HCT116 (cell line): ENCODE results near the gene EMILIN1.
A peak's percentile ranks its signal among the peaks of the same experiment; 100 is the strongest.

Experiments used
- CBX3 ChIP-seq: IDR thresholded peaks from 2 replicates; pipeline ENCODE4 v1.6.1; 2012; ENCODE audit warnings: low read depth
- CTCF ChIP-seq, 3 experiments: fragments of 200-600 bp in 1 of 3; sonication (generic) in 1 of 3; IDR thresholded peaks in 2 of 3; conservative IDR thresholded peaks in 1 of 3; 2 replicates each; pipeline ENCODE4 v1.5.1; 2012 to 2017; ENCODE audit warnings: low read depth in 2 of 3, low read length in 2 of 3, antibody characterized with exemption in 1 of 3, borderline replicate concordance in 1 of 3, control low read depth in 1 of 3, mild to moderate bottlenecking in 1 of 3, mixed read lengths in 1 of 3, mixed run types in 1 of 3, moderate library complexity in 1 of 3; ENCODE audit not compliant: insufficient read depth in 1 of 3
- EZH2 ChIP-seq: fragments of 200-600 bp; sonication (generic); IDR thresholded peaks from 2 replicates; pipeline ENCODE4 v1.6.1; 2017; ENCODE audit warnings: antibody characterized with exemption, mixed run types
- POLR2A ChIP-seq: IDR thresholded peaks from 2 replicates; pipeline ENCODE4 v1.7.0; 2011; ENCODE audit warnings: borderline replicate concordance; ENCODE audit not compliant: insufficient read depth, insufficient read length; ENCODE audit errors: extremely low read depth
- POLR2AphosphoS5 ChIP-seq: IDR thresholded peaks from 2 replicates; pipeline ENCODE4 v1.6.1; 2011; ENCODE audit warnings: mild to moderate bottlenecking, low read depth, low read length, moderate library complexity
- RAD21 ChIP-seq: IDR thresholded peaks from 2 replicates; pipeline ENCODE4 v1.6.1; 2012; ENCODE audit warnings: low read depth, mild to moderate bottlenecking
- SP1 ChIP-seq: IDR thresholded peaks from 2 replicates; pipeline ENCODE4 v1.6.1; 2012; ENCODE audit warnings: low read depth
- TCF7L2 ChIP-seq: IDR thresholded peaks from 2 replicates; pipeline ENCODE4 v1.7.0; 2011; ENCODE audit warnings: borderline replicate concordance, inconsistent platforms; ENCODE audit not compliant: insufficient read depth, insufficient read length; ENCODE audit errors: extremely low read depth
- ZNF274 ChIP-seq: fragments of 200-500 bp; sonication (Bioruptor generic); IDR thresholded peaks from 2 replicates; pipeline ENCODE4 v1.6.1; 2014; ENCODE audit warnings: mild to moderate bottlenecking, low read depth, low read length, inconsistent platforms

- no peak for TF ChIP-seq SP1
- TF ChIP-seq POLR2A: peak; percentile 77
- no peak for TF ChIP-seq CTCF (IDR thresholded peaks at IDR 0.05 in 2 of 3, conservative IDR thresholded peaks at IDR 0.05 in 1 of 3; ENCODE audit: borderline replicate concordance in 1 of 3, insufficient read depth in 1 of 3, low read depth in 2 of 3, low read length in 2 of 3)
- peak; percentile 88 for TF ChIP-seq POLR2AphosphoS5
- no peak for TF ChIP-seq EZH2
- TF ChIP-seq CBX3: no peak
- TF ChIP-seq RAD21: no peak
- no peak for TF ChIP-seq ZNF274
- TF ChIP-seq TCF7L2: no peak
Observed at GRCh38 chr2:27032495-27033252, 45.7 kb upstream of the EMILIN1 start, which contains the start of gene TMEM214.
